Measurements from ENCODE around the gene ANKRD29. TPM values are rescaled to one million over a fixed set of nuclear protein-coding genes. Genes with fewer than 3 reads are reported as not detected.
"Not testable (repeated sequence)": the region's sequence is repeated elsewhere in the genome, so short reads cannot be mapped to it uniquely, and the experiment has no call there.

The ANKRD29 gene
- total RNA-seq, 1 donor from 2014 or later = 9.2 TPM

GRCh38 chr18:23583071-23583865 lies 79.4 kb downstream of the ANKRD29 start:
- no peak for DNase-seq

DNA sequence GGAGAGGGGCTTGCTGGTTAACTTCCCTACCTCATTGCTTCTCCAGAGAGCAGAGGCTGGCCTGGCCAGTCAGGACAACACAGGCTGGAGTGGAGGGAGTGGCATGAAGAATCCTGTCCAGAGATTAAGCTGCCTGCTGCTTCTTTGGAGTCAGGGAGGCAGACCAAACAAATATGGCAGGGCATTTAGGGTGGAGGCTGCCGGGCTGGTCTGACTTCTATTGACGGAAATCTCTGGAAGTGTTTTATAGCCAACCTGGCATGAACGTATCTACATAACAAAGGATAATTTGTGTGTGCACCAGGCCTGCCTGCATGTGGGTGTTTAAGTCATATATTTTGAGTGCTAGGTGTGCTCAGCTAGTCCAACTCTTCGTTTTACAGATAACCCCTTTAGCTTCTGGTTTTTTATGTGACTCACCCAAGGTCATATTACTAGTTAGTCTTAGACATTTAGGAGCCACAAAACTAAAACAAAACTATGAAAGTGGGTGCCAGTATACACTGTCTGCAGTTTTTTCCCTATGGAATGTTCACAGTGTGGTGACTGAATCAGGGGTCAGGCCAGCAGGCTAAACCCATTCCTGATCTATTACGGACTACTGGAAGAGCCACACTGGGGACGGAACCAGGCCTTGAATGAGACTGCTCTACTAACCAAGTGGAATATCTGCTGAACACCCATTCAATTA lies 81.9 kb downstream of the ANKRD29 start:
- no peak for DNase-seq

DNA sequence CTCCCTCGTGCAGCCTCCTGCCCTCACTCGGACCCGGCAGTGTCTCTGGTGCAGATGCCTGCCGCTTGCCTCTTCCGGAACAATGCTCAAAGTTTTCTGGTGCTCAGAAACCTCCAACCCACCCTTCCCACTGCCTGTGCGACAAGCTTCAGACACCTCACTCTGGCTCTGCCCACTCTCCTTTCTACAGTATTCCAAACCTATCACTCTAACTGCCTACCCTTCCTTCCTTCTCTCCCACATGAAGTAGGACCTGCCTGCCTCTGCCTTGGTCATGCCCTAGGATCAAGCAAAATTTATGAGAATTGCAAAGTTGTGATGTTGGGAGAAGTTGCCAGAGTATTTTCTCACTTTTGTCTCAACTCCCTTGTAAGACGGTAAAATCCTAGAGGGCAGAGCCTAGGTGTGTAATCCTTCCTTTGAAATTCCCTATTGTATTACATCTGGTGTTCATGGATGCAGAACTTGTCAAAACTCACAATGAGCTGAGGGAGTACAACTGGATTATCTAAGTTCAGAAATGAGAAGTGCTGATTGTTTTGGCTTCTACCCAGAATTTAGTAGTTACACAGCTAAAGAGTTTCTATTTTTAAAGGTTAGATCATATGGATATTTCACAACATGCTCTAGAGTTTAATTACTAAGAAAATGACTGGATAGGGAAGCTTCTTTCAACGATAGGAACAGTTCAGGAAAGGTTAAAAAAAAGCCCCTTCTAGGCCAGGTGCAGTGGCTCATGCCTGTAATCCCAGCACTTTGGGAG lies 83.6 kb downstream of the ANKRD29 start:
- peak; percentile 50 for DNase-seq

DNA sequence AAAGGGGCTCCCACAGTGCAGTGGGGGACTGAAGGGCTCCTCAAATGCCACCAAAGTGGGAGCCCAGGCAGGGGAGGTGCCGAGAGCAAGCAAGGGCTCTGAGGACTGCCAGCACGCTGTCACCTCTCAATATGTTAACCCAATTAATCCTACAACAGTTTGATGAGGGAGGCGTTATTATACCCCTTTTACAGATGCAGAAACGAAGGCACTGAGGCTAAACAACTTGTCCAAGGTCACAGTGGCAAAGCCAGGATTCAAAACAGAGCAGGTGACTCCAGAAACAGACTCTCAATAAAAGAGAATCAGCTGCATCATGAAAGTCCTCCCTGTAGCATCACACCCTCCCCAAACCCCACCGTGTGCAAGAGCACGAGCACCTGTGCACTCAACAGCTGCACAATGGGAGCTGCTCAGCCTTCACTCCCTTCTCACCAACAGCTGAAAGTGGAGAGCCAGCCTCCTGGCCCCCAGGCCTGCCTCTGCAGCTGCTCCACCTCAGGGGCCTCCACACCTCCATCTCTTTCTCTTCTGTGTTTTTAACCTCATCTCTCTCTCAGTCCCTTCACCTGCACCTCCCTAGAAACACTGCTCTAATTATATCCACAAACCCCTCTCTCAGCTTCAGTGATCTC lies 84.5 kb downstream of the ANKRD29 start:
- DNase-seq = peak; percentile 63

DNA sequence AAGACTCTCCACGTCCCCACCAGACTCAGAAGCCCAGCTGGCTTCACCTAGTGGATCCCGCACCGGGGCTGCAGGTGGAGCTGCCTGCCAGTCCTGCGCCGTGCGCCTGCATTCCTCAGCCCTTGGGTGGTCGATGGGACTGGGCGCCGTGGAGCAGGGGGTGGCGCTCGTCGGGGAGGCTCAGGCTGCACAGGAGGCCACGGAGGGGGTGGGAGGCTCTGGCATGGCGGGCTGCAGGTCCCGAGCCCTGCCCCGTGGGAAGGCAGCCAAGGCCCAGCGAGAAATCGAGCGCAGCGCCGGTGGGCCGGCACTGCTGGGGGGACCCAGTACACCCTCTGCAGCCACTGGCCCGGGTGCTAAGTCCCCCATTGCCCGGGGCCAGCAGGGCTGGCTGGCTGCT lies 85.2 kb downstream of the ANKRD29 start:
- DNase-seq = not testable (repeated sequence)

DNA sequence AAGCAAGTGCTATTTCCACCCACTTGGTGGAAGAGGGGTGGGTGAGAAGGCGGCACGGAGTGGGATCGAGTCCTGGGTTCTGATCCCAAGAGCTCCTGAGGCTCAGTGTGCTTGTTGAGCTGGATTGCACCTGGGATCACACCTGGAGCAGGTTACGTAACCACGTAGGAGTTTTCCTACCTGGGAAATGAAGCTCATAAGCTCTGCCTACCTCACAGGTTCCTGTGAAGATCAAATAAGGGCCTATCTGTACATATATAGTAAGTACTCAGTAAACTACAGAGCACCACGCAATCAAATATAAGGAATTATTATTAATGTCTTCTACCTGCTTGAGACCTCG lies 87.4 kb downstream of the ANKRD29 start:
- no peak for DNase-seq

GRCh38 chr18:23574611-23575308 lies 88.0 kb downstream of the ANKRD29 start:
- no peak for DNase-seq

GRCh38 chr18:23573626-23574431 lies 88.9 kb downstream of the ANKRD29 start:
- no peak for DNase-seq

GRCh38 chr18:23573020-23573419 lies 89.7 kb downstream of the ANKRD29 start:
- DNase-seq = no peak

GRCh38 chr18:23572570-23572969 lies 90.1 kb downstream of the ANKRD29 start:
- no peak for DNase-seq

- no peak for DNase-seq
Measured at GRCh38 chr18:23572012-23572411, 90.7 kb downstream of the ANKRD29 start.

DNA sequence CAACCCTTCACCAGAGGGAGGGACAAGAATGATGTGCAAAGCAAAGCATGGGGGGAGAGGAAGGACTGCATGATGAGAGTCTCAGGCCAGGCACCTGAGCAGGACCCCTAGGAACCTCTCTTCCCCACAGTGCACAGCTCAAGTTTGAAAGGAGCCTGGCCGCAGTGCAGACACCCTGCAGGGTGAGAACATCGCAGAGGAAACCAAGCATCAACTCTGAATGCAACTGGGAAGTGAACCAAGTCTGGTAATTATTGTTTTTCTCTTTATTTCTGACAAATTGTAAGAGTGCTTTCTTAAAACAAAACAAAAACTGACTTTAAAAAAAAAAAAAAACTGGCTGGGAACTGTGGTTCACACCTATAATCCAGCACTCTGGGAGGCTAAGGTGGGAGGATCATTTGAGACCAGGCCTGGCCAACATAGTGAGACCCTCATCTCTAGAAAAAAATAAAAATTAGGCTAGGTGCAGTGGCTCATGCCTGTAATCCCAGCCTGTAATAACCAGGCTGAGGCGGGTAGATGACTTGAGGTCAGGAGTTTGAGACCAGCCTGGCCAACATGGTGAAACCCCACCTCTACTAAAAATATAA lies 91.7 kb downstream of the ANKRD29 start:
- no peak for DNase-seq

DNA sequence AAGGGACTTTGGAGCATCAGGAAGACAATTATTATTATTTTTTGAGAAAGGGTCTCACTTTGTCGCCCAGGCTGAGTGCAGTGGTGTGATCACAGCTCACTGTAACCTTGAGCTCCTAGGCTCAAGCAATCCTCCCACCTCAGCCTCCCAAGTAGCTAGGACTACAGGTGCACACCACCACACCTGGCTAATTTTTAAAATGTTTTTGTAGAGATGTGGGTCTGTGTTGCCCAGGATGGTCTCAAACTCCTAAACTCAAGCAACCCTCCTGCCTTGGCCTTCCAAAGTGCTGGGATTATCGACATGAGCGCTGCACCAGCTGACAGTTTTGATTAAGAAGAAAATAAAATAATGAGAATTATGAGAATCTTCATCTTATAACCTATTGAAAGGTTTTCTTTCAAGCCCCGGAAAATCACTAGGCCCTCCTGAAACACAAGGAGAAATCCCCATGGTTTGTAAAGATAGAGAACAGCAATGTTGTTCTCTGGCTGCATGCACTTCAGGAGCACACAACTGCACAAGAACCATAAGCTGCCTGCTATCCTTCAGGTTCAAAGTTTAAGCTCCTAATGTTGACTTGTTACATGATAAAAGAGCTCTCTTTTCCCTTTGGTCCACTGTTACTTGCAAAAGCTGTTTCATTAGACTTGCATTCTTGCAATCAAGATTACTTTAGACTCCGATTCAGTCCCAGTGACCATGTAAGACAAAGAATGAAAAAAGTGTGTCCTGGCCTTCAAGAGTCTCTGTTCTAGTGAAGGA lies 93.2 kb downstream of the ANKRD29 start:
- no peak for DNase-seq

DNA sequence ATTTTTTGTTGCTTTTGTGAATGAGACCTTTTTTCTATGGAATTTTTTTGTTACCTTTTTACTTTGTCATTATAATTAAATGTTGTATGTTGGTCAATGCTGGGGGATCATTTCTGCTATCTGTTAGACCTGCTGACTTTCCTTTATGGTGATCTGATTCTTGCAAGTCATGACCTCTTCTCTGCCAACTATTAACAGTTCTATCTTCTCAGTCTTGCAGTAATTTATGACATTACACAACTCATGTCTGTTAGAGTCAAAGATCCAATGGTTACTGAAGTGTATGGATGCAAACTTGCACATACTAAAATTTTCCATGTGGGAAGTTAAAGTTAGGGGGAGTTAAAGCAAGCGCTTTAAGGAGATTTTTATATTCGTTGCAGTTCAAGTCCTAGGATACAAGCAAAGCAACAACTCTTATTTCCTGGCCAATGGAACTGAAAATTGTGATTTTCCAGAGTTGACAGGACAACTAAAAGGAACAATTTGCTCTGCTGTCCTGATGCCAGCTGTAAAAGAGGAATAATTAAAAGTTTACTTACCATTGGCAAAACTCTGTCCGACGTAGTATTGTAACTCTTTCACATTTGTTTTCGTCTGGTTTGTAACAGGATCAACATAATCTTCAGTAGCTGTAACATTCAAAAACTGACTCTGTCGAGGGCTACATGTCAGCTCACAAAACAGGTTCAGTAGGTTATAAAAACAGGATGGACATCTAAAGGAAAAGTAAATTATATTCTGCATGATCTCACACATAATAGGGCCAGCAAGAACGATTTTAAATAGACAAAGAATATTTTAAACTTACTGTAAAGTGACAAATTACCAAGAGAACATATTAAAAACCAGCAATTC lies 94.2 kb downstream of the ANKRD29 start:
- DNase-seq = no peak

DNA sequence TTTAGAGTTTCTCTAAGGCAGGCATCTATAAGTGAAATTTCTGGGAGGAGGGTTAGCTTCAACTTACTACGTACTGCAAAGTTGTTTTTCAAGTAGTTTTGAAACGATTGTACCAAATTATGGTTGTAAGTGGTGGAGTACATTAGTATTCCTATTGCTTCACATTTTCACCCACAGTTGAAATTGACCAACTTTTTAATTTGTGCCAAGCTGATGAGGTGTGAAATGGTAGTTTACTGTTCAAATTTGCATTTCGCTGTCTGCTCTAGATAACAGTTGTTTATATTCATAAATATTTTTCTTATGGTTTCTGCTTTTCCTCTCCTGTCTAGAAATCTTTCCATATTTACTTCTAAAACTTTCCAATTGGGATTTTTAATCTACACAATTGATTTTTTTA lies 95.0 kb downstream of the ANKRD29 start:
- DNase-seq = no peak

GRCh38 chr18:23565916-23566547 lies 96.7 kb downstream of the ANKRD29 start:
- no peak for DNase-seq

DNA sequence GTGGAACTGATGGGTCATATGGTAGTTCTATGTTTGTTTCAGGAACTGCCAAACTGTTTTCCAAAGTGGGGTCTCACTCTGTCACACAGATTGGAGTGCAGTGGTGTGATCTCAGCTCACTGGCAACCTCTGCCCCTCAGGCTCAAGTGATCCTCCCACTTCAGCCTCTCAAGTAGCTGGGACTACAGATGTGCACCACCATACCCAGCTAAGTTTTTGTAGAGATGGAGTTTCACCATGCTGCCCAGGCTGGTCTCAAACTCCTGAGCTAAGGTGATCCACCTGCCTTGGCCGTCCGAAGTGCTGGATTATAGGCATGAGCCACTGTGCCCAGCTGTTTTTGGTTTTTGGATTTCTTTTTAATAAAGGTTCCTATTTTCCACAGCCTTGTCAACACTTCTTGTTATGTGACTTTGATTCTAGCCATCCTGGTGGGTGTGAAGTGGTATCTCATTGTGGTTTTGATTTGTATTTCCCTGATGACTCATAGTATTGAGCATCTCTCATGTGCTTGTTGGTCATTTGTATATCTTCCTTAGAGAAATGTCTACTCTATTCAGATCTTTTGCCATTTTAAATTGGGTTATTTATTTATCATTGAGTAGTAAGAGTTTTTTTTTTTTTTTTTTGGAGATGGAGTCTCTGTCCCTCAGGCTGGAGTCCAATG lies 99.2 kb downstream of the ANKRD29 start:
- DNase-seq = no peak

DNA sequence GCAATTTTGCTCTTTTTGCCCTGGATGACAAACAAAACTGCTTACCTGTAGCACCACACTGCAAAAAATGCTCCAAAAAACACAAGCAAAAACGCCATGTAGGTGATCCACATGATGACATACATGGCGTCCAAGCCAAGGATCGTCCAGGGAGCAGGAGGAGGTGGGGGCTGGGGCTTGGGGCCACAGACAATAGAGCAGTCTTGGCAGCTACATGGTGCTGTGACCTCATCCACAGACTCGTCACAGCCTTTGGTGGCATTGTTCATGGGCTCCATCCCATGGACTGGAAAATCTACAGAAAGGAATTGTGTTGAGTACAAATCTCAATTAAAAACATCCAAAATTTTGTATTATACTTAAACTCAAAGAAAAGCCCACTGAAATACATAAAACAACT lies 102.5 kb downstream of the ANKRD29 start:
- no peak for DNase-seq
